Measurements from ENCODE around the gene ADAMTSL4. TPM values are rescaled to one million over a fixed set of nuclear protein-coding genes. Genes with fewer than 3 reads are reported as not detected.

Gene ADAMTSL4
- total RNA-seq (2021) (0.31 TPM in 1 of 2 replicates, not detected in the other), Bru-seq, nascent RNA (percentile 6 among the genes with signal in this experiment), BruChase-seq, experiment 1, labeled RNA remaining after a 2-hour chase (not detected), BruChase-seq, experiment 2, labeled RNA remaining after a 6-hour chase (percentile 7 among the genes with signal in this experiment)
- long read RNA-seq = 0 reads

DNA sequence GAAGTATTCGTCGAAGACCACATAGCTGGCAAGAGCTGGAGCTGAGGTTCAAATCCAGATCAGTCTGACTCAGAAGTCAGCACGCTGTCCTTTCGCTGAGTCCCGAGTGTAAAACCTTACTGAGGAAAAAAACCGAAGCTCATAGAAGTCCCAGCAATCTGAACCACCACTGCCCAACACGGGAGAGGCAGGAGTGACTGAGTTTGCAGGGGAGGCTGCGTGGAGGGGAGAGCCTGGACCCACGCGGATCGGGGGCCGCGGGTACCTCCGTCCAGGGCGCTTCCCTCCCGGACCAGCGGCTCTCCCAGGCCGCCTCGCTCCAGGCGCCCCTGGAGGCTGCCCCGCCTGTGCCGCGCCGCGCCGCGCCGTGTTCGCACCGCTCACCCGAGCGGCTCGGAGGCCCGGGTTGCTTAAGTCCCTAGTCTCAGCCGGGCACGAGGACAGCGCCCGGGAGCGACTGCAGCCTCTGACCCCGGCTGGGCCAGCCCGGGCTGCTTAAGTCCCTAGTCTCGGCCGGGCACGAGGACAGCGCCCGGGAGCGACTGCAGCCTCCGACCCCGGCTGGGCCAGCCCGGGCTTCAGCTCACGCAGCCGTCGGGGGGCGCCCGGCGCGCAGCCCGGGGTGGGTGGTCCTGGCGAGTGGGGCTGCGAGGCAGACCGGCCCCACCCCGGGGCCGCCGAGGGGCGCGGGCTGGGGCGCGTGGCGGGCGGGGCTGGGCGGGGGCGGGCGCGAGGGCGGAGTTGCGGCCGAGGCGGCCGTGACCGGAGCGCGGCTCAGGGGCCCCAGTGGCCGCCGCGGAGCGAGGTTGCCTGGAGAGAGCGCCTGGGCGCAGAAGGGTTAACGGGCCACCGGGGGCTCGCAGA lies at the start of gene ADAMTSL4:
ADAMTSL4 (plus strand) TSS at position 777 of the 864 bp plus-strand sequence. CDS start 2,881 bp downstream, outside the sequence.
- BruUV-seq (replicated peaks) = no TSS peak
- Histone ChIP-seq H3K9me3 (ENCODE audit: low read depth, low read length, poor library complexity, severe bottlenecking) (no peaks in the 10 kb centered on the region), H3K36me3 (ENCODE audit: insufficient read depth, low read length, poor library complexity, severe bottlenecking) (no peaks in the 10 kb centered on the region), H3K4me1 (ENCODE audit: insufficient read depth, low read length, poor library complexity, severe bottlenecking) (peaks cover 10% of the 10 kb centered on the region), H3K4me3 (ENCODE audit: low read depth, low read length, poor library complexity, severe bottlenecking) (peak within 1 kb of the TSS; percentile 54), H3K27ac (ENCODE audit: low read depth, low read length, poor library complexity, severe bottlenecking) (no peak within 1 kb of the TSS), H3K27me3 (replicated peaks; ENCODE audit: insufficient read depth, low read depth, low read length, poor library complexity) (no peaks in the 10 kb centered on the region)
- intact Hi-C loops (cut with micrococcal nuclease; ENCODE audit: unreplicated experiment) = no loop called here
- TF ChIP-seq CTCF (conservative IDR thresholded peaks at IDR 0.05; ENCODE audit: low read depth, low read length) (peak; percentile 20; the same call in 1 of the 2 replicates), EZH2 (IDR thresholded peaks at IDR 0.05; ENCODE audit: borderline replicate concordance, low read depth, low read length, poor library complexity, severe bottlenecking) (no peak)
- ChIA-PET POLR2A (ENCODE audit: low non-redundant PET) (no interaction called here), CTCF (interaction anchor here (1.0 kb wide), 1 partner anchor 12 kb away, joined by 5 read pairs; no protein-coding TSS in a partner anchor)
- DNase-seq (ENCODE audit: low spot score) = peak; percentile 67

DNA sequence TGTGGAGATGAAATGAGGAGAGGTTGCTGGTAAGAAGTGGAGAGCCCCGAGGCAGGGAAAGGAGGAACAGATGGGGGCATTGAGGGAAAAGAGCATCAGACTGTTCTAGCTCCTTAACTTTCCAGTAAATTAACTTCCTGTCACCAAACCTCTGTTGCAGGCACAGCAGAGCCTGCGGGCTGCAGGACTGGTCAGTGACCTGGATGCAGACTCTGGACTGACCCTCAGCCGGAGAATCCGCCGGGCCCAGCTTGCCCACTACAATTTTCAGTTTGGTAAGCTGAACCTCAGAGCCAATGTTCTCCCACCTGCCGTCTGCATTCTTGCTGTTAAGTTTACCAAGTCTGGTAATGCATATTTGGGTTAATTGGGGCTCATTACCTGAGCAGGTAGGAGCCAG lies 43.8 kb upstream of the ADAMTSL4 start:
- DNase-seq (ENCODE audit: low spot score) = no peak
- ChIA-PET POLR2A (ENCODE audit: low non-redundant PET) (no interaction called here), CTCF (no interaction called here)
- H3K27ac ChIP-seq (ENCODE audit: low read depth, low read length, poor library complexity, severe bottlenecking) = no peak overlapping the region
- BruUV-seq (replicated peaks) = no TSS peak
- H3K27me3 ChIP-seq (replicated peaks; ENCODE audit: insufficient read depth, low read depth, low read length, poor library complexity) = no peaks in the 10 kb centered on the region
- H3K9me3 ChIP-seq (ENCODE audit: low read depth, low read length, poor library complexity, severe bottlenecking) = no peaks in the 10 kb centered on the region
- H3K4me3 ChIP-seq (ENCODE audit: low read depth, low read length, poor library complexity, severe bottlenecking) = no peak overlapping the region
- intact Hi-C loops (cut with micrococcal nuclease; ENCODE audit: unreplicated experiment) = no loop called here
- TF ChIP-seq EZH2 (IDR thresholded peaks at IDR 0.05; ENCODE audit: borderline replicate concordance, low read depth, low read length, poor library complexity, severe bottlenecking) (no peak), CTCF (conservative IDR thresholded peaks at IDR 0.05; ENCODE audit: low read depth, low read length) (no peak)
- H3K36me3 ChIP-seq (ENCODE audit: insufficient read depth, low read length, poor library complexity, severe bottlenecking) = peaks cover 12% of the 10 kb centered on the region
- peaks cover 15% of the 10 kb centered on the region for H3K4me1 ChIP-seq (ENCODE audit: insufficient read depth, low read length, poor library complexity, severe bottlenecking)

DNA sequence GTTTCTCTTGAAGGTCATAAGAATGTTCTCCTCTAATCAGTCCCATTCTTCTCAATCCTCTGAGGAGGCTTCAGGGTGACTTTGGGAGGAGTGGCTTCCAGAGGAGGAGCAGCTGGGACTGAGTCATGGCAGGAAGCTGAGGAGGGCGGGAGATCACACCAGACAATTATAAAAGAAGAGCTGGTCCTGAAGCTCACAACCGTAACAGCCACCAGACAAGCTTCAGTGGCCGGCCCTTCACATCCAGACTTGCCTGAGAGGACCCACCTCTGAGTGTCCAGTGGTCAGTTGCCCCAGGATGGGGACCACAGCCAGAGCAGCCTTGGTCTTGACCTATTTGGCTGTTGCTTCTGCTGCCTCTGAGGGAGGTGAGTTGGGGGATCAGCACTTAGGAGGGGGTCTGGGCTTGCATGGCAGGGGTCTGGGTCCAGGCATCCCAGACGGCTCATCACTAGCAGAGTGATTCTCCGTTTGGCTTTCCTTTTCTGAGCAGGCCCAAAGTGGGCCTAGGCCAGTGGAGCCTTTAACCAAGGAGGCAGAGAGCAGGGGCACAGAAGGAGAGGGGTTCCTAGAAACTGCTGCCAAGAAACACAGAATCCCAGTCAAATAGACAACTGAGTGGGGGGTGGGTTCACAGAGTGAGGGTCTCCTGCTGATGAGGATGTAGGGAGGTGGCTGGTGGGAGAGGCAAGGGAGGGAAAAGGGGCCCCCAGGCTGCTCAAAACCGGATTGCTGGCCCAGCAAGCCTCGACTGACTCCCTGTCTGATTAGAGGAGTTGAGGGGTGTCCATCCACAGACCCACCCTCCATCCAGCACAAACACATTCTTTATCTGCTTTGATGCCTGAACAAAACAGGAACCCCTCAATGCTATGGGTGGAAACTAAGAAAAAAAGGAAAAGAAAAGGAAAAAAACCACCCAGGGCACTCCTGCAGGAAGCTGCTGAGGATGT lies 41.0 kb upstream of the ADAMTSL4 start, which contains the start of gene ECM1:
ECM1 (plus strand) TSS at position 198 of the 953 bp plus-strand sequence; CDS start at position 299, 101 bp downstream.
- peaks cover 15% of the 10 kb centered on the region for H3K4me1 ChIP-seq (ENCODE audit: insufficient read depth, low read length, poor library complexity, severe bottlenecking)
- BruUV-seq (replicated peaks) = TSS peak; percentile 62
- CTCF ChIA-PET = no interaction called here
- H3K27ac ChIP-seq (ENCODE audit: low read depth, low read length, poor library complexity, severe bottlenecking) = peak within 1 kb of the TSS; percentile 81
- no peaks in the 10 kb centered on the region for H3K27me3 ChIP-seq (replicated peaks; ENCODE audit: insufficient read depth, low read depth, low read length, poor library complexity)
- POLR2A ChIA-PET (ENCODE audit: low non-redundant PET) = interaction anchor here (0.7 kb wide), 2 partner anchors 47 to 469 kb away, joined by 3 read pairs; no protein-coding TSS in a partner anchor
- peaks cover 16% of the 10 kb centered on the region for H3K36me3 ChIP-seq (ENCODE audit: insufficient read depth, low read length, poor library complexity, severe bottlenecking)
- no peaks in the 10 kb centered on the region for H3K9me3 ChIP-seq (ENCODE audit: low read depth, low read length, poor library complexity, severe bottlenecking)
- DNase-seq (ENCODE audit: low spot score) = peak; percentile 90
- TF ChIP-seq CTCF (conservative IDR thresholded peaks at IDR 0.05; ENCODE audit: low read depth, low read length) (no peak), EZH2 (IDR thresholded peaks at IDR 0.05; ENCODE audit: borderline replicate concordance, low read depth, low read length, poor library complexity, severe bottlenecking) (no peak)
- intact Hi-C loops (cut with micrococcal nuclease; ENCODE audit: unreplicated experiment) = no loop called here
- H3K4me3 ChIP-seq (ENCODE audit: low read depth, low read length, poor library complexity, severe bottlenecking) = peak within 1 kb of the TSS; percentile 31

Data from A673 (cell line).